SH-SY5Y (cell line): ENCODE data around the gene MYL10.

Source experiments
- GATA2 ChIP-seq: IDR thresholded peaks from 2 replicates; pipeline ENCODE4 v1.6.1; 2011; ENCODE audit warnings: mild to moderate bottlenecking, low read depth, low read length
- GATA3 ChIP-seq: IDR thresholded peaks from 2 replicates; pipeline ENCODE4 v1.6.1; 2011; ENCODE audit warnings: low read depth, mild to moderate bottlenecking, low read length, moderate library complexity

- TF ChIP-seq GATA3 (no peak), GATA2 (no peak)
Observed at GRCh38 chr7:101597941-101598340, 31.2 kb downstream of the MYL10 start.
